ENCODE data around the gene EPB42.
"Not testable (repeated sequence)": the region's sequence is repeated elsewhere in the genome, so short reads cannot be mapped to it uniquely, and the experiment has no call there.

The EPB42 gene

GRCh38 chr15:43239732-43240491 lies 19.1 kb upstream of the EPB42 start:
- DNase-seq, result no peak

DNA sequence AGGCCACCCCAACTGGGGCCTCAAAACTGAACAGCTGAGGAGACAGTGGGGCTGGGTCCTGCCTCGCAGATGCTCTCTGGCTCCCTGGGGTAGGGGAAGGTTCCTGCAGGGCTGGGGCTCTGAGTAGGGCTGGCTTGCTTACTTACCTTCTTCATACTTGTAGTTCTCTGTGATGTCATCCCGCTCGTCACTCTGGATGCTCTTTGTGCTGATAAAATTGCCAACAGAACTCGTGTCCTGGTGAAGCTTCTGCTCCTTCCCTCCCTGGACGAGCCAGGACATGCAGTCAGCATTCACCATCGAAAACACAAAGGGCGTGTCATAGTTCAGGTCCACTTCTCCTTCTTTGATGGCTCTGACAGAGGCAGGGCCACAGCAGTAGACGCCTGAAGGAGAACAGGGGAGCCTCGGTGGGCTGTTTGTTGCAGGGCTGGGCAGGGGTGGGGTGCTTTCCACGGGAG lies 17.9 kb upstream of the EPB42 start:
- no peak for DNase-seq

- no peak for DNase-seq
These were observed 17.1 kb upstream of the EPB42 start for GRCh38 chr15:43237842-43238470.

DNA sequence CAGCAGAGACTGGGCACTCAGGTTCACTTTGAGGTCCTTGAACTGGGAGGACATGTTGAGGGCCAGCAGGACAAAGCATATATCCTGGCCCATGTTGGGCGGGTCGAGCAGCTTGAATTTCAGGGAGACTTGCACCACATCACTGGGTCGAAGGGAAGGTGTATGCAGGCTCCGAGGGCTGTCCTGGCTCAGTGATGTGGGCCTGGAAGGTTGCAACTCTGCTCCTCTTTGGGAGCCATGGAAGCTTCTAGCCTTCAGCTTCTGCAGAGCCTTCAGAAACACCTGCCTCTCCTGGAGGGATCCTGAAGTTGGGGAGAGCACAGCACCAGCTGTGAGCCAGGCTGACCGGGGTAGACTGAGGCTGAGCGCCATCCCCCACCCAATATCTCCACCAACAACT lies 14.7 kb upstream of the EPB42 start:
- no peak for DNase-seq

GRCh38 chr15:43232289-43232874 lies 11.6 kb upstream of the EPB42 start:
- no peak for DNase-seq

DNA sequence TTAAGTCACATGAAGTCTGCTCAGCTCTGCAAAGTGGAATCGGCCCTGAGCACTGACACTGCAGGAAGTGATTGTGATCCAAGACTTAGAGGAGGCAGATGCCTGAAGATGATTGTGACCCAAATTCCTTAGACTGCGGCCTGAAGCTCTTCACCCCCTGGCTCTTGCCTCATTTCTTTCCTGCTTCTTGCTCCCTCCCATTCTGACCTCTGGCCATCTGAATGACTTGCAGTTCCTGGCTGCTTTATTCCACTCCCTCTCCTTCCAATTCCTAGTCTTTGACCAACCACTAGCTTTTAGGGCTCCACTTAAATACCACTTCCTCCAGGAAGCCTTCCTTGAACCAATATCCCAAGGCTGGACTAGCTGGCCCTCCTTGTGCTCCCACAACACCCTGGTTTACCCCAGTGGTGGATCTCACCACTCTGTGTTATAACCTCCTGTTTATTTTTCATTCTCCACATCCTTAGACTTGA lies 9.9 kb upstream of the EPB42 start:
- DNase-seq, result no peak

- DNase-seq, result no peak
These were observed 9.2 kb upstream of the EPB42 start for GRCh38 chr15:43229977-43230376.

DNA sequence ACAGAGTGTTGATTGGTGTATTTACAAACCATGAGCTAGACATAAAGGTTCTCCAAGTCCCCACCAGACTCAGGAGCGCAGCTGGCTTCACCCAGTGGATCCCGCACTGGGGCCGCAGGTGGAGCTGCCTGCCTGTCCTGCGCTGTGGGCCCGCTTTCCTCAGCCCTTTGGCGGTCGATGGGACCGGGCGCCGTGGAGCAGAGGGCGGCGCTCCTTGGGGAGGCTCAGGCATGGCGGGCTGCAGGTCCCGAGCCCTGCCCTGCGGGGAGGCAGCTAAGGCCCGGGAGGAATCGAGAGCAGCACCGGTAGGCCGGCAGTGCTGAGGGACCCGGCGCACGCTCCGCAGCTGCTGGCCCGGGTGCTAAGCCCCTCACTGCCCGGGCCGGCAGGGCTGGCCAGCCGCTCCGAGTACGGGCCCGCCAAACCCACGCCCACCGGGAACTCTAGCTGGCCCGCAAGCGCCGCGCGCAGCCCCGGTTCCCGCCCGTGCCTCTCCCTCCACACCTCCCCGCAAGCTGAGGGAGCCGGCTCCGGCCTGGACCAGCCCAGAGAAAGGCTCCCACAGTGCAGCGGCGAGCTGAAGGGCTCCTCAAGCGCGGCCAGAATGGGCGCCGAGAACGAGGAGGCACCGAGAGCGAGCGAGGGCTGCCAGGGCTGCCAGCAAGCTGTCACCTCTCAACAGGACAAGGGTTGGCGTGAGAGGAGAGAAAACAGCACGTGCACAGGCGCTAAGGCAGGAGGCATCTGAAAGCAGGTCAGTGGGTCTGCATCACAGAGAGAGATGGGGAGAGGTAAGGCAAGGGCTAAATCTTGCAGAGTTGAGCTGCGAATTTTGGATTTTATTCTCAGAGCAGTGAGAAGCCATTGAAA lies 5.9 kb upstream of the EPB42 start:
- DNase-seq, result no peak

DNA sequence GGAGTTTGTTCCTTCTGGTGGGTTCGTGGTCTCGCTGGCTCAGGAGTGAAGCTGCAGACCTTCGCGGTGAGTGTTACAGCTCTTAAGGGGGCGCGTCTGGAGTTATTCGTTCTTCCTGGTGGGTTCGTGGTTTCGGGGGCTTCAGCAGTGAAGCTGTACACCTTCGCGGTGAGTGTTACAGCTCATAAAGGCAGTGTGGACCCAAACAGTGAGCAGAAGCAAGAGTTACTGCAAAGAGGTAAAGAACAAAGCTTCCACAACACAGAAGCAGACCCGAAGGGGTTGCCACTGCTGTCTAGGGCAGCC lies 5.1 kb upstream of the EPB42 start:
- not testable (repeated sequence) for DNase-seq

DNA sequence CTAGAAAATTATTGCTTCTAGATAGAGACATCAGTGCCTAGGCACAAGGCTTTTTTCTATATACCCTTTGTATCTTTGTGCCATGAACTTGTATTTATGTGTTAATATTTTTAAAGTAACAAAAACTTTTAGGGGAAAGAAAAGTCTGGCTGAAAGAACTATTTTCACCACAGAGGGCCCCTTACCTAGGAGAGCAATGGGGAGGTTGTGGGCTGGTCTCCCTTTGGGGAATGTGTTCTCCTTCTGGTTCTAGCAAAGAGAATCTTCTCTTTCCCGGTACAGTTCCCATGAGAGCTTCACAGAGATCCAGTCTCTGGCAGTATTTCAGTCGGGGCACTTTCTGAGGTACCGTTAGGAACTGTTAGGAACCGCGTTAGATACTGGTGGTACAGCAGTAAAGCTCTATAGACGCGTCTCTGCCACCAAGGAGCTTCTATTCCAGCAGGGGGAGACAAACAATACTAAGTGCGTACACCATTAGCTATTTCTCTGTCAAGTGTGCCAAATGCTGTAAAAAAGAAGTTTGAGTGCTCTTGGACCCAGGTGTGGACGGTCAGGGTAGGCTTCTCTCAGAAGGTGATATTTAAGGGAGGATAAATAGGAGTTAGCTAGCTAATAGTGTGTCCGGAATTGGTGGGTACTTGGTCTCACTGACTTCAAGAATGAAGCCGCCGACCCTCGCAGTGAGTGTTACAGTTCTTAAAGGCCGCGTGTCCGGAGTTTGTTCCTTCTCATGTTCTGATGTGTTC lies 4.6 kb upstream of the EPB42 start:
- peak; percentile 9 for DNase-seq

- no peak for DNase-seq
These were observed 604 bp upstream of the EPB42 start for GRCh38 chr15:43221422-43221821.

DNA sequence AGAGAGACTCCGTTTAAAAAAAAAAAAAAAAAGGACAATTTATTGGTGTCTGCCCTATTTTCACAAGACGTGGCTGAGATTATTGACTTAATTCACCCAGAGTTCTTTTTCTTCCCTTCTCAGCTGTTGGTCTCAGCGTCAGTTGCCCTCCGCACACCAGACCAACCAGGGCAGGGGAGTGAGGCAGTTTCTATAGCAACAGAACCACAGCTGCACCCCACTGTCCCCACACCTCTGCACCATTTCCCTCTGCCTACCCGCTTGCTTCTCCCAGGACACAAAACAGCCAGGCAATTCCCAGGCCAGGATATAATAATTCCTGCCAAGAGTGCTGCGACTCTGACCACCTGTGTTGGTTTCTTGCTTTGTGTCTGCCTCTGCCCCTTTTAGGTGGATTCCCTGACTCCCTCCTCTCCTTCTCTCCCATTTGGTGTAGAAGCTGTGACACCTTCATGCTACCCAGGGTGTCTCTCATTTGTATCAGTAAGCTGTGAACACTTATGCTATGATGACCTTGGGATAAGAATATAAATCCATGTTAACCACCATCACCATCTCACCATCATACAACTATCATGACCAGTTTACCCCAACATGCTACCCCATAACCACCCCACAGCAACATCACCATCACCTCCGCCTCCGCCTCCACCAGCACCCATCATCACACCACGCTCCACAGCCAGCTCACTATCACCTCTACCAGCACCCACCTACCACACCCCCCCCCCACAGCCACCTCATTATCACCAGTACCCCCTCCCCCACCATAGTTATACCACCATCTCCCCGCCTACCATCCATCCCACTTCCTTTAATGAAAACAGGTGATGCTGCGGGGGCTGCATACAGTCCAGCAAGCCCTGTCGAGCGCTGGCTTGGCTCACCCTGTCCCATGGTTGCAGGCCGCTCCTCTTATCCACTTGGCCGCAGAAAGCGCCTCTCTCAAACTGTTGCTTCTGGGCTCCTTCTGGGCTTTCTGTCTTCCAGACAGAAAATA lies 589 bp downstream of the EPB42 start:
- no peak for DNase-seq

- DNase-seq, result no peak
These were observed 1.7 kb downstream of the EPB42 start for GRCh38 chr15:43218908-43219706.

- DNase-seq, result no peak
These were observed 4.9 kb downstream of the EPB42 start for GRCh38 chr15:43215961-43216360.

GRCh38 chr15:43214592-43215295 lies 6.1 kb downstream of the EPB42 start:
- DNase-seq, result no peak

- DNase-seq, result no peak
These were observed 6.6 kb downstream of the EPB42 start for GRCh38 chr15:43214169-43214568.

GRCh38 chr15:43213466-43213865 lies 7.4 kb downstream of the EPB42 start:
- DNase-seq, result no peak

DNA sequence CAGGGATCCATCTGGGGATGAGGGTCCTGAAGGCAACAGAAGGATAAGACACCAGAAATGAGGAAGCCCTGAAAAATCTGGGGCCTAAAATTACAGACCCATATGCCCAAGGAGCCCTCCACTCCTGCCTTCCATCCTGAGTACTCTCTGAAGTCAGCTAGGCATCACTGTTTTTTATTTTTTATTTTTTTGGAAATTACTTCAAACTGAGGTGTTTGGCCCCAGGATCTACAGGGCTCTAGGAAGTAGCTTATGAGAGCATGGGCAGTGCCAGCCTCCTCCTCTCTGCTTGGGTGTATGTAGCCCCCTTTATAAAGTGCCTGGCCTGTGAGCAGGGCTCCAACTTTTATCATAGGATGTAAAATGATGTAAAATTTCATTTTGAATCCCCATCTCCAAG lies 7.9 kb downstream of the EPB42 start:
- DNase-seq, result no peak

DNA sequence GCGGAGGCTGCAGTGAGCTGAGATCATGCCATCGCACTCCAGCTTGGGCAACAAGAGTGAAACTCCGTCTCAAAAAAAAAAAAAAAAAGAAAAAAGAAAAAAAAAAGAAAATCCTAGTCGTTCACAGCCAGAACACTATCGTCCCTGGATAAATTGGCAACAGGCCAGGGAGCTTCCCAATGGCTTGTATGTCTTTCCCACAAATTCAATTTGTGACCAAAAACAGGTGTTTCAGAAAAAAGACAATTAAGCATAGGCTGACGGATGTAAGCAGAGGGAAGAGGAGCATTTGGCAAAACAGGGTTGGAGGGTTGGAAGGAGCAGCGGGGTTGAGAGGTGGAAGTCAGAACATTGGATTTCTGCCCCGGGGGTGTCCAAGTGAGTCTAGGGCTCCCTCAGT lies 8.5 kb downstream of the EPB42 start:
- no peak for DNase-seq

All from NCI-H2107 (cell line).